ENCODE data around the gene FIGN. TPM values are rescaled to one million over a fixed set of nuclear protein-coding genes. Genes with fewer than 3 reads are reported as not detected.

The FIGN gene
- total RNA-seq, 2 donors from 2014 or later: 0.79 to 1.5 TPM

GRCh38 chr2:163640542-163641193 lies 95.1 kb downstream of the FIGN start:
- intact Hi-C loops (cut with DNase I, micrococcal nuclease): no loop called here
- no peak for DNase-seq
- no peak for ATAC-seq

- DNase-seq (no peak), ATAC-seq (no peak)
- intact Hi-C loops (cut with DNase I, micrococcal nuclease): no loop called here
Observed at GRCh38 chr2:163637871-163638270, 97.9 kb downstream of the FIGN start.

GRCh38 chr2:163633291-163633690 lies 102.5 kb downstream of the FIGN start:
- DNase-seq (no peak), ATAC-seq (no peak)
- intact Hi-C loops (cut with DNase I, micrococcal nuclease): no loop called here

- intact Hi-C loops (cut with DNase I, micrococcal nuclease): no loop called here
- no peak for DNase-seq
- no peak for ATAC-seq
Observed at GRCh38 chr2:163630836-163631235, 105.0 kb downstream of the FIGN start.

- intact Hi-C loops (cut with DNase I, micrococcal nuclease): no loop called here
- no peak for ATAC-seq
- no peak for DNase-seq
Observed at GRCh38 chr2:163626639-163627109, 109.1 kb downstream of the FIGN start.

- intact Hi-C loops (cut with DNase I, micrococcal nuclease): no loop called here
Observed at GRCh38 chr2:163626208-163626607, 109.6 kb downstream of the FIGN start.

GRCh38 chr2:163625632-163626031 lies 110.2 kb downstream of the FIGN start:
- DNase-seq: no peak
- no peak for ATAC-seq
- intact Hi-C loops (cut with DNase I, micrococcal nuclease): no loop called here

More at GRCh38 chr2:163626208-163626607, 109.6 kb downstream of the FIGN start:
- ATAC-seq (no peak), DNase-seq (no peak)

GRCh38 chr2:163621445-163622004 lies 114.3 kb downstream of the FIGN start:
- DNase-seq (no peak), ATAC-seq (no peak)
- intact Hi-C loops (cut with DNase I, micrococcal nuclease): no loop called here

GRCh38 chr2:163617517-163617916 lies 118.3 kb downstream of the FIGN start:
- intact Hi-C loops (cut with DNase I, micrococcal nuclease): no loop called here
- DNase-seq: no peak
- no peak for ATAC-seq

GRCh38 chr2:163613266-163613731 lies 122.5 kb downstream of the FIGN start:
- DNase-seq (no peak), ATAC-seq (no peak)
- intact Hi-C loops (cut with DNase I, micrococcal nuclease): no loop called here

GRCh38 chr2:163612332-163612731 lies 123.5 kb downstream of the FIGN start:
- ATAC-seq (no peak), DNase-seq (no peak)
- intact Hi-C loops (cut with DNase I, micrococcal nuclease): no loop called here

- no peak for DNase-seq
Observed at GRCh38 chr2:163611557-163611906, 124.3 kb downstream of the FIGN start.

GRCh38 chr2:163610817-163611556 lies 124.8 kb downstream of the FIGN start:
- intact Hi-C loops (cut with DNase I, micrococcal nuclease): no loop called here
- no peak for ATAC-seq

More at GRCh38 chr2:163611557-163611906, 124.3 kb downstream of the FIGN start:
- intact Hi-C loops (cut with DNase I, micrococcal nuclease): no loop called here
- ATAC-seq: no peak

GRCh38 chr2:163607630-163608029 lies 128.2 kb downstream of the FIGN start:
- no peak for DNase-seq
- intact Hi-C loops (cut with DNase I, micrococcal nuclease): no loop called here
- ATAC-seq: no peak

More at GRCh38 chr2:163610817-163611556, 124.8 kb downstream of the FIGN start:
- no peak for DNase-seq

GRCh38 chr2:163606878-163607277 lies 128.9 kb downstream of the FIGN start:
- ATAC-seq (no peak), DNase-seq (no peak)
- intact Hi-C loops (cut with DNase I, micrococcal nuclease): no loop called here

- intact Hi-C loops (cut with DNase I, micrococcal nuclease): no loop called here
- no peak for DNase-seq
- ATAC-seq: no peak
Observed at GRCh38 chr2:163605779-163606178, 130.0 kb downstream of the FIGN start.

GRCh38 chr2:163604941-163605555 lies 130.8 kb downstream of the FIGN start:
- no peak for ATAC-seq
- intact Hi-C loops (cut with DNase I, micrococcal nuclease): no loop called here
- no peak for DNase-seq

- intact Hi-C loops (cut with DNase I, micrococcal nuclease): no loop called here
- ATAC-seq (no peak), DNase-seq (no peak)
Observed at GRCh38 chr2:163602196-163602595, 133.6 kb downstream of the FIGN start.

GRCh38 chr2:163601377-163601776 lies 134.4 kb downstream of the FIGN start:
- DNase-seq (no peak), ATAC-seq (no peak)
- intact Hi-C loops (cut with DNase I, micrococcal nuclease): no loop called here

- DNase-seq (no peak), ATAC-seq (no peak)
- intact Hi-C loops (cut with DNase I, micrococcal nuclease): no loop called here
Observed at GRCh38 chr2:163600801-163601200, 135.0 kb downstream of the FIGN start.

Data from left colon (tissue), 2 donors.